Stimulated activated CD4-positive, alpha-beta T cell treated with anti-CD3 and anti-CD28 coated beads, TNF-alpha, amount 100 ng/mL, for 48 hours (primary cell): ENCODE data around the gene EMID1.

ENCODE experiments used
- DNase-seq, 3 donors: peaks; one replicate each; pipeline ENCODE4 v3.0.0-alpha.2; 2020; ENCODE audit warnings: low read depth in 3 of 3

EMID1 gene

DNA sequence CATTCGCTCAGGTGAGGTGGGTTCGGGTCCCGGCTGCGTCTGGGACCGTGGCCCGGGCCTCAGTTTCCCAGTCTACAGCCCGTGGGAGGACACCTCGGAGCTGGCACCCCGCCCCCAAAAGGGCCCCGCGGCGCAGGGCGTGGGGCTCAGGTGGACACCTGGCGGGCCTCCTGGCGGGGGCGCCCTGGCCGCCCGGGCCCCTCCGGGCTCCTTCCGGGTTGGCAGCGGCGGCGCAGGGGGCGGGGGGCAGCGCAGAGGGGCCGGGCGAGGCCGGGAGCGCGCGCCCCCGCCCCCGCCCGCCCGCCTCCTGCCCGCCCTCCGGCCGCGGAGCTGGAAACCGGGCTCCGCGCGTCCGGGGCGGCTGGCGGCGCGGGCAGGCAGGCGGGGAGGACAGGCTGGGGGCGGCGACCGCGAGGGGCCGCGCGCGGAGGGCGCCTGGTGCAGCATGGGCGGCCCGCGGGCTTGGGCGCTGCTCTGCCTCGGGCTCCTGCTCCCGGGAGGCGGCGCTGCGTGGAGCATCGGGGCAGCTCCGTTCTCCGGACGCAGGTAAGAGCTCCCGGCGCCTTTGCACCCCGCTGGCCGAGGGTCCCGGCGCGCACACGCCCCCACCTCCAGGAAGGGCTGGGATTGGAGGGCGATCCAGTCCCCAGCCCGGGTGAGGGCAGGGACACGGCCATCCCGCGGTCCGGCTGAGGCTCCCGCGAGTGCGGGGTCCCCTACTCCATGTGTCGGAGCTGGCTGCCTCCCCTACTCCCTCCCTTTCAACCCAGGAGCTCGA lies at the start of gene EMID1:
TSS of gene EMID1 (plus strand) at position 303 of the 778 bp plus-strand sequence. CDS start at position 446, 143 bp downstream.
- DNase-seq, result no peak

DNA sequence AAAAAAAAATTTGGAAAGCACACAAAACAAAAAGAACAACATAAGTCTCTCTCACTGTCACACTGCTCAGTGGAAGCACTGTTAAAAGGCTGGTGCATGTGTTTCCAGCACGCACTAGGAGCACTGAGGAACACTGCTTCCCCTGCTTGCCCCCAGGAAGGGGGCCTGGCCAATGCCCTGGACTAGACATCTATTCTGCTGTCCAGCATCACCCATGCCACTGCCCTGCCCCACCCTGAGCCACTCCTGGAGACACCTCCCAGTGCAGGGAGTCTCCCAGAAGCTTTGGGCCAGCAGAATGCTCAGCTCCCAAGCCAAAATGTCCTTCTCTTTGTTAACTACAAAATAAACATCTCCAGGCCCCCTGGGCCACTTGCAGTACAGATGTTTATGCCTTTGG lies 49.7 kb upstream of the EMID1 start:
- DNase-seq, result no peak

DNA sequence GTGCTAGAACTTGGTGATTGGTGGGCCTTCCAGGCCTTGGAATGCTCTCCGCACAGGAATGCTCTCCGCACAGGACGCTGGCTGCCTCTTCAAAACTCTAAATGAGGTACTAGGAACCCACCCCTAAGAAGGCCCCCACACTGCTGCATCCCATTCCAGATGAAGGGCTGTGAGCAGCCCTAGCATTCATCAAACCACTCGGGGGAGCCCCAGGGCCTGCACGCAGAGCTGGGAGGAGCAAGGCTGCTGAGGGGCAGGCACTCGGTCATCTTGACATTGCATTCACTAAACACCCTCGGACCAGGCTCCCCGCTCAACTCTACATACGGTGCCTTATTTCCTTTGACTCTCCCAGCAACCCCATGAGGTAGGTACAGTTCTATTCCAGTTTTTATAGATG lies 49.2 kb upstream of the EMID1 start:
- no peak for DNase-seq

DNA sequence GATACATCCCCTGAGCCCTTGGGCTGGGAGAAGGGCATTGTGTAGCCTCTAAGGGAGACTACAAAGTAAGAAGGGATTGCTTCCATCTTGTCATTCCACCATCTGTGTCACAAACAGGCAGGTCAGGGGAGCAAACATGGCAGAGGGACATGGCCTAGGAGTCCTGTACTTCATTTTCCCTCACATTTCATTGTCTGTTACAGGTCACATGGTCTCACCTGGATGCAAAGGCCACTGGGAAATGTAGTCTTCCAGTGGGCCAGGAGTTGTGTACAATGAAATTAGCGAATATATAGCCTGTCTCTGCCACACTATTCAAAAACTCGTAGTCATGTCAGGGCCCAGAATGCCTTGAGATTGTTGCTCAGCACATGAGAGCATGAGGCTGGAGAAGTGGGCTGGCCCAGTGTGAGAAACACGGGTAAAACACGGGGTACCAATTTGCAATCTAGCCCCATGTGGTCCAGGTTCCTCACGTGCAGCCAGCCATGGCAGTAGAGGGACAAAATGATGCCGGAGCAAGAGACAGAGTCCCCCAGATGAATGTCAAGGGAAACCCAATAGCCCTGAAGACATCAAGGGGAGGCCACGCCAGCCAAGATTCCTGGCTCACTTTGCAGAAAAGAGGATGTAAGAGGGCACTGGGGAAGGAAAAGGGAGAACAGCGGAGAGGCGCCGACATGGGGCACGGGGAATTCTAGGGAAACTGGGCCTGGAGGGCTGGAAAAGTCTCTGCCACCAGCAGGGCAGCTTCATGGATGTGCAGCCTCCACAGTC lies 47.7 kb upstream of the EMID1 start:
- DNase-seq, result no peak

DNA sequence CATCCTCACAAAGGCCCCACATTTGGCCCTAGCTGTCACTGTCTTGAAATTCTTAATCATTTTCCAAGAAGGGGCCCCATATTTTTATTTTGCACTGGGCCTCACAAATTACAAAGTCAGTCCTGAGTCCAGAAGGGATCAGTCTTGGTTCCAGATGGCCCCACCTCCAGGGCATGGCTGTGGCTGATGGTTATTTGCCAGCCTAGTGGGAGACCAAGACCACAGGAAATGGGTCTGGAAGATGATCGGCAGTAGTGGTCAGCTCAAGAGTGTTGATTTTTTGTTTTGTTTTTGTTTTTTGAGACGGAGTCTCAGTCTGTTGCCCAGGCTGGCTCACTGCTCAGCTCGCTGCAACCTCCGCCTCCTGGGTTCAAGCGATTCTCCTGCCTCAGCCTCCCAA lies 47.1 kb upstream of the EMID1 start:
- DNase-seq, result no peak

DNA sequence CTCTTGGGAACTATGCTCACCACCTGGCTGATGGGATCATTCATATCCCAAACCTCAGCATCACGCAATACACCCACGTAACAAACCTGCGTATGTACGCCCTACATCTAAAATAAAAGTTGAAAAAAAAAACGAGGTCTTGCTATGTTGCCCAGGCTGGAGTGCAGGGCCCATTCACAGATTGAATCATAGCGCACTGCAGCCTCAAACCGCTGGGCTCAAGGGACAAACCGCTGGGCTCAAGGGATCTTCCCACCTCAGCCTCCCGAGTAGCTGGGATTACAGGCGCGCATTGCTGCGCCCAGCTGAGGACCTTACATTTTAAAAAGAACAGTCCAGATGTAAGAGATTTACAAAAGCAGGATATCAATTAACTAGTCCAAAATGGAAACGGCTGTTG lies 41.9 kb upstream of the EMID1 start:
- DNase-seq, result no peak

DNA sequence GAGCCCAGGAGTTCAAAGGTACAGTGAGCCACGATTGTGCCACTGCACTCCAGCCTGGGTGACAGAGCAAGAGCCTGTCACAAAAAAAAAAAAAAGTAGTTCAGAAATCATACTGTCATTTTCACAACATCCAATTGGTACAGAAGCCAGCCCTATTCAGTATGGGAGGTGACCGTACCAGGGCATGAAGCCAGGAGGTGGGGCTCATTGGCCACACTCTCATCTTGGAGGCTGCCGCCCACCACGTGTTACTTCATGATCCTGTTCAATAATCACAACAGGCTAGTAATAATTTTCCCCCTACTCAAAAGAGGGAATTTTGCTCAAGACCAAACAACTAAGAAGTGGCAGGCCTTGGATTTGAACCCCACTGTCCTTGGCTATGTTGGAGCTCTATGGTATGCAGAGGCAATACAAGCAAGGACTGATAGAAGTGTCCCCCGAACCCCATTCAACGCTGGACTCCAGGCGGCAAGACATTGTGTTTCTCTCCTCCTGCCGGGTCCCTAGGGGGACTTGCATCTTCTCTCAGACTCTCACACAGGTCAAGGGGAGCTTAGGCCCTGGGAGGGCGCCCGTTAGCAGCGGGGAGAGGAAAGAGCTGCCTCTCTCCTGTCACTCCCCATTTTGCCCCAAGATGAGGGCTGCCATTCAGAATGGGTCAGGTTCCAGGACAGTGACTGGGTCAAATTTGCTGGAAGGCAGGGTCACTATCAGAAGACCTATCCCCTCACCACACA lies 40.2 kb upstream of the EMID1 start:
- DNase-seq, result no peak

DNA sequence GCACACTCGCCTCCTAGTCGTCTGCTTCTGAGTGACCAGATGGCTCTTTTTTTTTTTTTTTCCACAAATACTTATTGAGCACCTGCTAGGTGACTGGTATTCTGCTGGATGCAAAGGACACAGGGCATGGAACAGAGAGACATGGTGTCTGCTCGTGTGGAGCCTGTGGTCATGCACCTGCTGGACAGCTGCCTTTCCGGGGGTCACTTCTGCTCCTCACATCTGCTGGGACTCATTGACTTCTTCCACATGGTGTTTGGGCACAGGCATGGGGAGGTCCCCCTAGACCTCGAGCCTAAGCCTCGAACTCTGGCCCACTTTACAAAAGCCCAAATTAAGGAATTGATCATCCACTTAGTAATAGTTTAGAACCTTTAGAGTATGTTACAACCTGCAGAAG lies 39.5 kb upstream of the EMID1 start:
- DNase-seq, result no peak

DNA sequence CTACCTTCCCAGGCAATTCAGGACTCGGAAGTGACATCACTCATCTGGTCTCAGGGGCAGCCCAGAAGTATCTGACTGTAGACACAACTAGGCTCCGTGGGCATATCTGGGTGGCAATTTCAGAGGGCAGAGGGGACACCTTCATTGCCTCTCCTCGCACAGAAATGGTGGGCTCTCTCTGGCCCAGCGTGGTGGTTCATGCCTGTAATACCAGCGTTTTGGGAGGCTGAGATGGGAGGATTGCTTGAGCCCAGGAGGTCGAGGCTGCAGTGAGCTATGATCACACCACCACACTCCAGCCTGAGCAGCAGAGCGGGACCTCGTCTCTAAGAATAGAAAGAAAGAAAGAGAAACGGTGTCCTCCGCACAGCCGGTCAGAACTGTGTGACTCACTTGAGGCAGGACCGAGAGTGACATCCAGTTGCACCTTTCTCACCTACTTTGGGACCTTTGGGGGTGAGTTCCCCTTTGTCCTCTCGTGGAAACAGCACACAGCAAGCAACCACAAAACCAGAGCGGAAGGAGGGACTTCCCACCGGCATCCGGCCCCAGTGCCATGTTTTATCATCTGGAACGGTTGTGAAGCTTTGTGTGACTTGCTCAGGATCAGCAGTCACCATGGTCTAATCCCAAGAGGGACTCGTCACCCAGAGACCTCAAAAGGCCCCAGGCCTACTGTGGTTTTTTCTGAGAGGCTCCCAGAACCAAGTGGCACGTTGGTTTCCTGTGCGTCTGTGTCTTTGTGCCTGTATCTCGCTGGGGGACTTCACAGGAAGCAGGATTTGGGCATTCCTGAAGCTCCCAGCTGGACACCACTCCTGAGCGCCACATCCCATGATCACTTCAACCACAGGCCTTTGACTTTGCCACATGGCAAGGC lies 38.4 kb upstream of the EMID1 start:
- DNase-seq, result peak; percentile 35 to 62 (median 46)

DNA sequence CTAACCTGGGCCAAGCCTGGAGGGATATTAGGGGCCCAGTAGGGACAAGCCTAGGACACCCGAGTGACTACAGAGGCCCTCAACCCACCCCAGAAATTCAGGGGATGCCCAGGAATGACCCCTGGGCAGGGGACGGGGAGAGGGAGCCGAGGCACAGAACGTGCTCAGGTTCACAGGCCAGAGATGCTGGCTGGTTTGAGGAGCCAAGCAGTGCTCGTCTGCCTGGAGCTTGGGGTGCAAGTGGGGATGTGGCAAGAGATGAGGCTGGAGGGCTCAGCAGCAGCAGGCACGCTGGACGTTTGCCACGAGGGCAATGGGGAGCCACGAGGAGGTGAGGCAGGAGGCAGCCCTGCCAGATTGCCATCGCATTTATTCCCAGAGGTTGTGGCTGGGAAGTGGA lies 34.0 kb upstream of the EMID1 start:
- no peak for DNase-seq

DNA sequence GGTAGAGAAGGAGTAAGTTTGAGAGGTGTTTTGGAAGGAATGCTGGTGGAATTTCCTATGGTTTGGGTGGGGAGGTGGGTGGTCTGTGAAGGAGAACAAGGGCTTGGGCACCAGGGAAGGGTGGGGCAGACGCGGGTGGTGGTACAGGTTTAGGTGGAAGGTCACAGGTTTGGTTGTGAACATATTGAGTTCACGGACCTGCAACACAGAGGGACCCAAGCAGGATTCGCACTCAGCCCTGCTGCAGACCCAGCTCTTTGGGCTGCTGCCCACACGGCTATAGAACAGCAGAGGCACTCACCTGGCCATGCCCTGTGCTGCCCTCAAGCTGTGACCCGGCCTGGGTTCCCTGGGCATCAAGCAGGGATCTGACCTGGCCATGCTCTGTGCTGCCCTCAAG lies 33.5 kb upstream of the EMID1 start:
- DNase-seq, result no peak

DNA sequence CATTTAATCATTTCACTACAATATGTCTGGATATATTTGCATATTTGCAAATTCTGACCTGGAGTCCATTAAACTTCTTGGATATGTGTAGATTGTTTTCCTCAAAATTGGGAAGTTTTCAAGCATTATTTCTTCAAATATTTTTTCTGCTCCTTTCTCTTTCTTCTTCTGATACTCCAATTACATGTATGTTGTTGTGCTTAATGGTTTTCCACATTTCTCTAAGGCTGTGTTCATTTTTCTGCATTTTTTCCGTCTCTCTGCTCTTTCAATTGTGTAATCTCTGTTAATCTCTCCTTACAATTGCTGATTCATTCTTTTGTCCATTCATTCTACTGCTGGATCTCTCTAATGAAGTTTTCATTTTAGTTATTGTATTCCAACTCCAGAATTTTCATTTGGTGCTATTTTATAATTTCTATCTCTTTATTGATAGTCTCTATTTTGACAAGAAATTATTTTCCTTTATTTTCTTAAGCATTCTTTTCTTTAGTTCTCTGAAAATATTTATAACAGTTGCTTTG lies 30.3 kb upstream of the EMID1 start:
- no peak for DNase-seq

DNA sequence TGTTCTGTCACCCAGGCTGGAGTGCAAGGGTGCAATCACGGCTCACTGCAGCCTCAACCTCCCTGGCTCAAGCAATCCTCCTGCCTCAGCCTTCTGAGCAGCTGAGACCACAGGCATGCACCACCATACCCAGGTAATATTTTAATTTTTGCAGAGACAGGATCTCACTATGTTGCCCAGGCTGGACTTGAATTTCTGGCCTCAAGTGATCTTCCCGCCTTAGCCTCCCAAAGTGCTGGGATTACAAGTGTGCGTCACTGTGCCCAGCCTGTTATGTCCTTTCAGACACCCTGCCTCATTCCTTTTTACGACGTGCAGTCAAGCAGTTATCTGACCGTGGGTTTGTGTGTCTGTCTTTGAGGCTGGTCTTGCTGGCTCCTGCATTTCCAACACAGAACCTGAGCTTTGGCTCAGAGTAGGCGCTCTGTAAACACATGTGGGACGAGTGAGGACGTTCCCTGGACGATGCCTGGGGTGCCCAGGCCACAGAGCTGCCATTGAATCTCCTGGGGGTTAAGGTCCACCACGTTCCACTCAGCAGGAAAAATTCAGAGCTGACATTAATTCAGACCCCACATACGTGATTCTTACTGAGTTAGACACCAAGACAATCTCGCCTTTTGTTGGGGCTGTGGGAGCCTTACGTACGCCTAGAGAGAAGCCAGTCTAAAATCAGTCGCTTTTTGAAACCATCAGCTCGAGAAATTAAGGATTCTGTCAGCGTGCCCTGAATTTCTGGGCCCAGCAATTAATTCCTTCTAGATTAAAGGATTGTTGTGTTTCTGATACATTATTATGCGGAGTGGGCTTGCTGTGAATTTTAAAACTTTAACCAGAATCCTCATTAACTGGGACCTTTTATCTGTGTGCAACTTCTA lies 21.5 kb upstream of the EMID1 start:
- DNase-seq, result no peak

DNA sequence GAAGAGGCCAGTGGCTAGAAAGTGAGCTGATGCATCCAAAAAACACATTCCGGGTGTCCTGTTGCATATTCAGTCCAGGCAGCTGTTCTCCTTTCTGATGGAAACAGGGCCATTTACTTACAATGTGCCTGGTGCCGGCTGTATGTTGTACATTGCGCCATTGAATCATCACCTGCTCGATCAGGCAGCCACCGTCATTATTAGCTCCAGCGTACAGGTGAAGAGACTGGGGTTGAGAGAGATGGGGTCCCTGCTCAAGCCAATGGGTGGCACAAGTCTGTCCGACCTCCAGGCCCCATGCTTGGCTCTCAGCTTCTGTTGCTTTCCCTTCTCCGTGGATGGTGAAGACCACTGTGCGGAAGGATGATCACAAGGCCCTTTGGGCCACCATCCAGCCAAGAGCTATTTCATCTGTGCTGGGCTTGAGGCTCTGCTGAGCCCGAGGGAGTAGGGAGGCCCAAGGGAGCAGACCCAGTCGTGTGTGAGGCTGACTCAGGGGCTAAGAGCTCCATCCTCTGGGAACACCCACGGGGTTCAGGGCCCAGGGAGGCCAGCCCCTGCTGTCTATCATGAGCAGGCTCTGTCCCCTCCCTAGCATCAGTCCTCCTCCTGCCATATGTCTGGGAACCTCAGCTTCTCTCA lies 20.7 kb upstream of the EMID1 start:
- DNase-seq, result no peak

DNA sequence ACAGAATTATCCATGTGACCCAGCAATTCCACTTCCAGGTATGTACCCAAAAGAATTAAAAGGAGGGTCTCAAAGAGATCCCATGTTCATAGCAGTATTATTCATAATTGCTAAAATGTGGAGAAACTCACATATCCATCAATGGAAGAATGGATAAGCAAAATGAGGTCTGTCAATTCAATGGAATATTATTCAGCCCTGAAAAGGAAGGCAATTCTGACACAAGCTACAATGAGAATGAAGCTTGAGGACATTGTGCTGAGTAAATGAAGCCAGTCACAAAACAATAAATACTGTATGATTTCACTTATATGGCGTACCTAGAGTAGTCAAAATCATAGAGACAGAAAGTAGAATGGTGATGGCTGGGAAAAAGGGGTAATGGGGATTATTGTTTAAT lies 19.4 kb upstream of the EMID1 start:
- no peak for DNase-seq

DNA sequence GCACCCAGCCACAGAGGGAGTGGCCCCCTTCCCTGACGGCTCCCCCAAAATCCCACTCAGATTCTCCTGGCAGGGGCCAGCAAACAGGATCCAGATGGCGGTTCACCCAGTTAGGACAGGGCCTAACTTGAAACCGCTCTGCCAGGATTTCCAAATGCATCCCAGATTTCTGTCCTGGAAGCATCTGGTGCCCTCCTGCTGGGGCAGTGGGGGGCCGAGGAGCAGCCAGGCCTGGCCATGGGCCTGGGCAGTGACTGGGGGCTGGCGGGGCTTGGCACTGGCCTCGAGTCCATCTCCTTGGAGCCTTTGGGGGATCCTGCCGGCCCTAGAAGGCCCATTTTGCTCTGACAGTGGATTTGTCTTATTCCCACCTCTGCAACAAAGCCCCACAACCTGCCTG lies 17.9 kb upstream of the EMID1 start:
- DNase-seq, result no peak

DNA sequence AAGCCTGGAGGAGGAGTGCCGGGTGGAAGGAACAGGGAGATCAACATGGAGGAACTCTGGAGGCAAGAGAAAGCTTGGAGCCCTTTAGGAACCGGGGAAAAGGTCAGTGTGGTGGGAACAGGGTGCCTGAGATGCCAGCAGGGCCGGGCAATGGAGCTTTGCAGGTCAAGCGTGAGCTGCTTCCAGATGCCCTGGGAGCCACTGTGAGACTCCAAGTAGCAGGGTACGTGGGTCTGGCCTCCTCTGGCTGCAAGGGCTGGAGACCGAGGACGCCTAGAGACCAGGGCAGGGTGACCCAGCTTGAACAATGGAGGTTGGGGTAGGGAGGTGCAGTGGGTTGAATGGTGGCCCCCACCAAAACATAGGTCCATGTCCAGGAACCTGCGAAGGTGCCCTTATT lies 15.6 kb upstream of the EMID1 start:
- DNase-seq, result no peak

DNA sequence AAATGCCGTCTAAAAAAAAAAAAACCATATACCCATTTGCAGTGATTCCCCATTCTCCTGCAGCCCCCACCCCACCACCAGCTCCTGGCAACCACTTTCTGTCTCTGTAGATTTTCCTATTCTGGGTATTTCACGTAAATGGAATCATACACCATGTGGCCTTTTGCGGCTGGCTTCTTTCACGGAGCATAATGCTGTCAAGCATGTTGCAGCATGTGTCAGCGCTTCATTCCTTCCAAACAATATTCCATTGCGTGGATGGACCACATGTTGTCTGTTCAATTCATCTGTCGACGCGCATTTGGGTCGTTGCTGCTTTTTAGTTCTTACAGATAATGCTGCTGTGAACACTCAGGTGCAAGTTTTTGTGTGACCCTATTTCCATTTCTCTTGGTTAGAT lies 14.8 kb upstream of the EMID1 start:
- no peak for DNase-seq

DNA sequence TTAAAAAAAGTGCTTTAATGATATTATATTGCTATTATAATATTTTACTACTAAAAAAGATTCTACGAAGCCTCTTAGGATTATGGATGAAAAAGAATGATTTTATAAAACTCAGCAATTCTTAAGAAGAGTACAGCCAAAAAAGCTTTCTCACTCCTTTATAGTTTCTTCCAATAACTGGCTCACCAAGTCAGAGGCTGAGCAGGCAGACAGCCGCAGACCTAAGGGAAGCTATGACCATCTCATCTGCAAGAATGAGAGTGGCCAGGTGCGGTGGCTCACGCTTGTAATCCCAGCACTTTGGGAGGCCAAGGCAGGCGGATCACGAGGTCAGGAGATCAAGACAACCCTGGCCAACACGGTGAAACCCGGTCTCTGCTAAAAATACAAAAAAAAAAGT lies 12.7 kb upstream of the EMID1 start:
- no peak for DNase-seq

DNA sequence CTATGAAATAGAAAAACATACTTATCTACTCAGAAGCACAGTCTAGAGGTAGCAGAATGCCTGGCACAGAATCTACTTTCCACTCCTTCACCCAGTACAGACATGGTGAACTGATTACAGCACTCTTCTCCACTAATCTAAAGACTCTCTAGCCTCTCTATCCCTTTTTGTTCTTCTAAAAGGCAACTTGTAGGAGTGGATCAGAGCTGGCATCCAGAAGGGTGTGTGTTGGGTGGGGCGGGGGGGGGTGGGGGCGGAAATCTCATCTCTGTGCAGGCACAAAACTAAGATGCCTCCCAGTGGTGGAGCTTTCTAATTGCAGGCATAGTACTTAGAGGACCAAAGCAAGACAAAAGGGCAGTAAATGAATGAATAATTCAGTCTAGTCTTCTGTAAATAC lies 11.5 kb upstream of the EMID1 start:
- DNase-seq, result no peak
